Skeletal muscle cell (primary cell): ENCODE measurements around the gene MAP2K6.

Experiments
- DNase-seq: peaks from one replicate; pipeline ENCODE4 v3.0.0-alpha.2; 2010; ENCODE audit warnings: low read depth
- H3K4me3 ChIP-seq: 2 replicates; pipeline ENCODE4 v1.5.1; 2011; ENCODE audit warnings: low read depth, mild to moderate bottlenecking, control low read depth, low read length, moderate library complexity

The MAP2K6 gene

GRCh38 chr17:69451416-69452394, 37.2 kb downstream of the MAP2K6 start:
- DNase-seq: no peak
- no peak overlapping the region for H3K4me3 ChIP-seq

- DNase-seq: no peak
- H3K4me3 ChIP-seq: no peak overlapping the region
These were observed 38.3 kb downstream of the MAP2K6 start for GRCh38 chr17:69452664-69453260.

DNA sequence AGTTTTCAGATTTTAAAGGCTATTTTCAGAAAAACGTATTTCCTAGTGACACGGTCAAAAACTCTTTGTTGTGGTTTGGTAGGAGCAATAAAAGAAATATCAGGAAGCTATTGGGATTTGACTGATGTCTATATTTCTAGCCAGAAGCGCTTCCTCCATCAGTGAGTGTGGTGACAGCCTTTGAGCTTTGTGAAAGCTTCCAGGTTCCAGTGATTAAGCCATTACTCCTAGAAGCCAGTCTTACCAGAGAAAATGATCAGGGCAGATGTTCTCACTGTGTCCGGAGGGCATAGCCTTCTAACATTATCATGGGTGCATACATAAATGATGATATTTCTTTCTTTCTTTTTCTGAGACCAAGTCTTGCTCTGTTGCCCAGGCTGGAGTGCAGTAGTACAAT, 39.6 kb downstream of the MAP2K6 start:
- DNase-seq: no peak
- no peak overlapping the region for H3K4me3 ChIP-seq

DNA sequence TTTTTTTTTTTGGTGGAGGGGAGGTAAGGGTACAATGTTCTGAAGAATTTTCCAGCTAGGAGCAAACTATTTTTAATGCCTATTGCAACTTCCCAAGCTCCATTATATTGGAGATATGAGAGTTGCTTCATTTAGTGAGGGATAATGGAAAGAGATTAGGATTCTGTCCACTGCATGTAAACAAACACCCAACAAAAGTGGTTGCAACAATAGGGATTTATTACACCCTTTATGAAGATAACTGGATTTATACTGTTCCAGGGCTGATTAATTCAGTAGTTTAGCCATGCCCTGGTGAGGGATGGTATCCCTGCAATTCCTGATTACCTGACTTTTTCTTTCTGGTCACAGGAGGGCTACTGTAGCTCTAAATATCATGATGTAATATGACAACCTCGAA, 40.5 kb downstream of the MAP2K6 start:
- H3K4me3 ChIP-seq: no peak overlapping the region
- no peak for DNase-seq

DNA sequence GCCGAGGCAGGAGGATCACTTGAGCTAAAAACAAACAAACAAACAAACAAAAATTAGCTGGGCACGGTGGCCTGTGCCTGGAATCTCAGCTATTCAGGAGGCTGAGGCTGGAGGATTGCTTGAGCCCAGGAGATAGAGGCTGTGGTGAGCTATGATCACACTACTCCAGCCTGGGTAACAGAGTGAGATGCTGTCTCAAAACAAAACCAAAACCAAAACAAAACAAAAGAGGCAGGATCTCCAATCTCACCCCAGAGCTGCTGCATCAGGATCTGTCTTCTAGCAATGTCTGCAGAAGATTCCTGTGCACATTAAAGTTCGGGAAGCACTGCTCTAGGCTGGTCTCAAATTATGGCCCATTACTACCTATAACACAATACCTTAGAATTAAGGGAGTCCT, 43.1 kb downstream of the MAP2K6 start:
- no peak for DNase-seq
- no peak overlapping the region for H3K4me3 ChIP-seq

GRCh38 chr17:69460963-69461922, 46.7 kb downstream of the MAP2K6 start:
- H3K4me3 ChIP-seq: no peak overlapping the region
- DNase-seq: no peak

- no peak overlapping the region for H3K4me3 ChIP-seq
- DNase-seq: no peak
These were observed 47.5 kb downstream of the MAP2K6 start for GRCh38 chr17:69461951-69462369.

- DNase-seq: no peak
- no peak overlapping the region for H3K4me3 ChIP-seq
These were observed 48.4 kb downstream of the MAP2K6 start for GRCh38 chr17:69462882-69463281.

DNA sequence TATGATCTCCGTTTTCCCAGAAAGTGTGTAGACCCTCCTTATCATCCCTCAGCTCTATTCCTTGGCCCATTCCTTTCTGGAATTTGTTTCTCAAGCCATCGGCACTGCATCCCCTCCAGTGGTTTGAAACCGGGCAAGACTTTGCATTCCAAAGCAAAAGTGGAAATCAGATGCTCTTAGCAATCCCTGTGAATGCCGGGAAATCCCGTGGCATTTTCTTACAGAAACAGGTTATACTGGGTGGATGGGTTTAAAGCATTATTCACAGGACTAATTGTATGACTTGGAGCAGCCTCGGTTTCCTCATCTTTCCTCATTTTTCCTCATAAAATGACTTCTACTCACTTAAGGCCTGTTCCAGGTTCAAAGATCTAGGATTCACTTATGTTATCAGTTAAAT, 52.0 kb downstream of the MAP2K6 start:
- no peak for DNase-seq
- no peak overlapping the region for H3K4me3 ChIP-seq

DNA sequence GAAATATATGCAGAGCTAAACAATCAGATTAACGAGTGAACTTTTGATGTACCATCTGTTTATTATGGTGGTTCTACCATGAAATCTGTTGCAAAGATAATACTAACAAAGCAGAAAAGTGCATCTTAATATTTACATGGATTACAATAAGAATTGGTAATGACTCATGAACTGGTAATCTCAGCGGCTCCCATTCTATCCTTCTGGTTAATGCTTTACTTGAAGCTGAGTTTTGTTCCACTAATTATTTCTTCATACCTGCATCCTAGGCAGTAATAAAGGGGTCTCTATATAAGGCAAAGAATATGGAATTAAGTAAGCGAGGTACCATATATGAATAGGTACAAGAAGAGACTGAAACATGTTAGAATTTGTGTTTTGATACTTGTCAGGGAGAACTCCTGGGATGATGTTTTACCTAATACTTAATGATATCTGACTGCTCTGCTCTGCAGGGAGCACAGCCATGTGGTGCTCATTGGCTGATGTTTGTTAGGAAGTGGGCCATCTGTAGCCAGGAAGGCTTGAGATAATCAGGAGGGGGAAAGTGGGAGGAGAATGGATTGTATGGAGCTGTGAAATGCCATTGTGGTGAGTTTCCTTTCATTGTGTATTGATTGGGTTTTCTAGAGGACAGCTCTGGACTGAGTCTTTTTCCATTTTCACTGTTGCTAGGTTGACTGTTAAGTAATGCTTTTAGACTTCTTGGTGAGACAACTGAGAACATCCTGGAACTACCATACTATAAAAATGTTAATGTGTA, 52.6 kb downstream of the MAP2K6 start:
- peak; percentile 22 for DNase-seq
- no peak overlapping the region for H3K4me3 ChIP-seq

DNA sequence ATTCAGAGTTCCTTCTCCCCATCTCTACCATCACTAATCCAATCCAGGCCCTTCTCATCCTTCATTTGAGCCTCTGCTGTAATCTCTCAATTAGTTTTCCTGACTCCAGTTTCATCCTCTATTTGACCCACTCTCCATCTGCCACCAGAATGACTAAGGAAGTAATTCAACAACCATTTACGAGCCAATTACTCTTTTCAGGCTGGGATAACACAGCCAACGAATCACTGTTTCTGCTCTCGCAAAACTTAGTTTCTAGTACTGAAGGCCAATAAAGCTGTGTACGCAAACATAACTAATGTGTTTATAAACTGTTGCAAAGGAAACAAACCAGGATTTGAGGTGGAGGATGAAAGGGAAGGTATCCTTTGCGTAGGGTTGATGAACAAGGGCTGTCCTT, 53.7 kb downstream of the MAP2K6 start:
- H3K4me3 ChIP-seq: no peak overlapping the region
- no peak for DNase-seq

- no peak overlapping the region for H3K4me3 ChIP-seq
These were observed 56.2 kb downstream of the MAP2K6 start for GRCh38 chr17:69470702-69471101.

GRCh38 chr17:69471406-69471805, 56.9 kb downstream of the MAP2K6 start:
- DNase-seq: no peak
- H3K4me3 ChIP-seq: no peak overlapping the region

More at GRCh38 chr17:69470702-69471101, 56.2 kb downstream of the MAP2K6 start:
- DNase-seq: no peak

DNA sequence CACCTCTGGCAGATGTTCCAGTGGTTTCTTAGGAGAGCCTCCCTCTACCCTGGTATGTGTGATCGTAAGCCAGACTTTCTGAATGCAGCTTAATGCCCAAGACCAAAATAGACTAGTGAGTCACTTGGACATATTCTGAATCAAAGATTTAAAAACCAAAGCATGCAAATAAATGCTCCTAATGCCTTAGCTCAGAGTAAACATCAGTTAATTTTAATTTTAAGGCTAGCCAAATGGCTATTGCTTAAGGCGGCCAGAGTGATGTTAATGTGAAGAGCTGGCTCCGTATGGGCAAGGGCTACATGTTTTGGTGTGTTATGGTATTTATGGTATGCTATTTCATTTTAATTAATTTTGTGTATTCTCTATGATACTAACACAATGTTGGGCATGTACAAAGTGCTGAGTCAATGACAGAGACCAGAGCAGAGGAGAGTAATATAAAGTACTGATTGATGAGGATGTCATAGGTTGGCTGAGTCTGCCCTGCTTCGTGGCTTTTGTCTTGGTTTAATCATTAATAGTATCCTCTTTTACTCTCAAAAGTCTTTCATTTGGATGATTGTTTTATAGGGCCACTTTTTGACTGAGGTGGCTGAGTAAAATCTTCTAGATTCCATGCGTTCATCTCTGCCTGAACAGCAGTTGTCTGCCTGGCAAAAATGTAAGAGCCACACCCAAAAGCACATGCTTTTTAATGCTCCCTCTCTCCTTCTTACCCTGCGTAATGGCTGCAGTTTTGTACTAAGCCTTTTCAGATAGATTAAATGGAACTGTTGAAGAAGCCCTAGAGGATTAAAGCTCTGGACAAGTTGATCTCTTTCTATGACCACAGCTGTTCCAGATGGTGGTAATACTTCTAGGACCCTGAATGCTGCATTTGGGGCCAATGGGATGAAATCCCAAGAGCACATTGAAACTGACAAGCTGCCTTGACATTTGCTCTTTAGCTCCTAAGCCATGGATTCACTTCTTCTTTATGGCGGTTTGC, 59.6 kb downstream of the MAP2K6 start:
- DNase-seq: no peak
- no peak overlapping the region for H3K4me3 ChIP-seq

GRCh38 chr17:69477204-69477902, 62.9 kb downstream of the MAP2K6 start:
- H3K4me3 ChIP-seq: no peak overlapping the region
- DNase-seq: no peak

DNA sequence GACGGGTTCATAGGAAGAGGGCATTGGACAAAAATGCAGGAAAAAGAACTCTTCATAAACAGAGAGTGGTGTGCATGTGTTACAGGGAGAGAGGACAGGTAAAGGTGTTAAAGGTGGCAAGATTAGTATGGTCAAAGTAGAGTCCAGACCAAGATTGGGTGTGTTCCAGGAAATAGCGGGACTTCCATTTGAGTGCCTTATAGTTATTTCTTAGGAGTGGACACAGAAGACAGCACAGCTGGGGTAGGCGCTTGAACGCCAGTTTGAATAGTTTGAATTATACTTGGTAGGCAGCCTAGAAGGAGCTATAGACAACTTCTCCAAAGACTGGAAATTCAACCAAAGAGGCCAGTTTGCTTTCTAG, 63.4 kb downstream of the MAP2K6 start:
- H3K4me3 ChIP-seq: no peak overlapping the region
- DNase-seq: no peak

DNA sequence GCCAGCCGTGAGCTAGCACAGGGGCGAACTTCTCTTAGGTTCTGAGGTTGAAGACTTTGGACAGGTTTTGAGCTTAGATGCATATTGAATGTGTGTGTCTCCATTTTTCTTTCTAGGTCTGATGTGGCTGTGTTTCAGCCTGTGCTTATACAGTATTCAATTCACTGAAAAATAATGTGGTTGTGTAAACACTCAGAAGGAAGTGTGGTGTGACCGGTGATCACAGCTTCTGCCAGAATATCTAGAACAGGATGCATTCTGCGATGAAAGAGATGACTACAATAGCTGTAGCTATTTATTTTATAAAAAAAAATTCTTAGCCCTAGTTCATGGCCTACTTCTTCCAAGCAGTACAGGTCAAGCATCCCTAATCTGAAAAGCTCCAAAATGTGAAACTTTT, 64.4 kb downstream of the MAP2K6 start:
- no peak for DNase-seq
- no peak overlapping the region for H3K4me3 ChIP-seq
